Skin of body (tissue), 2 donors: ENCODE results near the gene MRPL48. TPM values are rescaled to one million over a fixed set of nuclear protein-coding genes. Genes with fewer than 3 reads are reported as not detected.
A peak's percentile ranks its signal among the peaks of the same experiment; 100 is the strongest.
"Not testable (repeated sequence)": the region's sequence is repeated elsewhere in the genome, so short reads cannot be mapped to it uniquely, and the experiment has no call there.

ENCODE experiments used
- DNase-seq: peaks from one replicate; lab custom pipeline; 2025; lab: John Stamatoyannopoulos, UW
- total RNA-seq: library from RNA; depleted of rRNA; stranded (reverse); fragments of >200 nt; gene quantifications from one replicate; pipeline ENCODE4 v1.2.3, GENCODE V29; 2014

Gene MRPL48
- total RNA-seq, 1 donor from 2014 or later, result 30.6 TPM

DNA sequence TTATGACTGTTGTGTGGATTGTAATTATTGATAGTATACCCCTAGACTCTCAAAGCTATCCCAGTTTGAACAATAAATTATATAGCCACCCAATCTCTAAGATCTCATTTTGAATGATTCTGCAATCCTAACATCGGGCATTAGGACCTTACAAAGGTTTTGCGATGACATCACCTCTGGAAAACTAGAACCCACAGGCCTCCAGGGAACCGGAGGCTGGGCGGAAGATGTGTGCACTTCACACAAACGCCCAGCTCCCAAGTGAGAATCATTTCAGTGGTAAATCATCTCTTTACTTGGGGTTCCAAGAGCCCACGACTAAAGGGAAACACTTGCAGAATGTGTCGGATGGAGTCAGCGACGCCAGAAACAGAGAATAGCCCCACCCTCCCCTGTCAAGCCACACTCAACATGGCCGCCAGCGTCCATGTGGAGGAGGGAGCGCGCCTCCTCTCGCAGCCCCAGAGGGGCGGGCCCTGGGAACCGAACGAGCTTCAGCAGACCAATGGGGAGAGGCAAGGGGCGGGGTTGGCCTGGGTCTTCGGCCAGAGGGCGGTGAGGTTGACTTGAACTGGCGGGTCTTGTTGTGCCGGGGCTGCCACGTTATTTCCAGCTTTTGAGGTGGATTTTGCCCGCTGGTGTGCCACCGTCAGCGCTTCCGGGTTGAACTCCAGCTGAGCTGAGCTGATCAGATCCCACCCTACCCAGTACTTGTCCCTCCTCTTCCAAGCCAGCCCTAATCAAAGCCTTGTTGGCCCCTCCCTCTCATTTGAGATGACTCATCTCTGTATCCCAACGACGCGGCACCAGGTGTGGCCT, 8.4 kb upstream of the MRPL48 start:
- peak; percentile 99 for DNase-seq

DNA sequence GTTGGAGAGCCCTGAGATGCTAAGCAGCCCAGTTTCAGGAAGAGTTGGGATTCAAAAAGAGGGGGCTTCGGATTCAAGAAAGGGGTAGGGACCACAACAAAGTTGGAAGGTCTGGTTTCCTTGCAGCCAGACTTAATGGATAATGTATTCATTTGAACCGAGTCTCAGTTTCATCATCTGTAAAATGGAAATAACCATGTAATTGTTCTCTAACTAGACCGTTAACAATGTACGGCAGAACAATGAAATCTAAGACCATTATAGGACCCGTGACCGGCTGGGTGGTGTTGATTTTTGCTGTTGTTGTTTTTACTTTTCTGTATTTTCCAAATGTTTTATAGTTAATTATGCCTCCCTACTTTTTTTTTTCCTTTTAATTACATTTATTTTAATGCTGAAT, 6.4 kb upstream of the MRPL48 start:
- DNase-seq, result no peak

DNA sequence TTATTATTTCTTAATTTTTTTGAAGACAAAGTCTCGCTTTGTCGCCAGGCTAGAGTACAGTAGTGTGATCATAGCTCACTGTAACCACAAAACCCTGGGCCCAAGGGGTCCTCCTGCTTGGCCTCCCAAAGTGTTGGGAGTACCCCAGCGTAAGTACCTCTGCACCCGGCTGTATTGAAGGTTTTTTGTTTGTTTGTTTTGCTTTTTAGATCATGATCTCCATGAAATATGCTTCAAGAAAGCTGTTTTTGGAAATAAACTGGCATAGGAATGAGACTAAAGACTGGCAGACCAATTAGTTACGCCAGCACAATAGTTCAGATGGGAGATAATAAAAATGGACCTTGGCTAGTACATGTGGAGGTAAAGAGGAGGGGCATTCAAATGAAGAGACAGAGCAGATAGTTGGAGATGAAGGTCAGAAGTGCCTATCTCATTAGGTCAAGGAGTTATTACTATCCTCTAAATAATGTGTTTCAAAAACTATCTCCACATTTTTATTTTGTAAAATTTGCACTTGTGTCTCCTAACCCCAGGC, 4.1 kb upstream of the MRPL48 start:
- no peak for DNase-seq

GRCh38 chr11:73784080-73784634, 3.5 kb upstream of the MRPL48 start:
- DNase-seq, result no peak

- no peak for DNase-seq
Measured at GRCh38 chr11:73784734-73785133, 2.9 kb upstream of the MRPL48 start.

DNA sequence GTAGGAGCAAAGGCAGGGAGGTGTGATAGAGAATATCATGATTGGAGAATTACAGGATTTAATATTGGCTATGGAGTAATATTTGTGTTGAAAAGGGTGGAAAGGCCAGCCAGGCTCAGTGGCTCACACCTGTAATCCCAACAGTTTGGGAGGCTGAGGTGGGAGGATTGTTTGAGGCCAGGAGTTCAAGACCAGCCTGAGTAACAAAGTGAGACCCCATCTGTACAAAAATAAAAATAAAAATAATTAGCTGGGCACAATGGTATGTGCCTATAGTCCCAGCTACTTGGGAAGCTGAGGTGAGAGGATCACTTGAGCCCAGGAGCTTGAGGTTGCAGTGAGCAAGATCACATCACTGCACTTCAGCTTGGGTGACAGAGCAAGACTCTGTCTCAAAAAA, 2.2 kb upstream of the MRPL48 start:
- not testable (repeated sequence) for DNase-seq

DNA sequence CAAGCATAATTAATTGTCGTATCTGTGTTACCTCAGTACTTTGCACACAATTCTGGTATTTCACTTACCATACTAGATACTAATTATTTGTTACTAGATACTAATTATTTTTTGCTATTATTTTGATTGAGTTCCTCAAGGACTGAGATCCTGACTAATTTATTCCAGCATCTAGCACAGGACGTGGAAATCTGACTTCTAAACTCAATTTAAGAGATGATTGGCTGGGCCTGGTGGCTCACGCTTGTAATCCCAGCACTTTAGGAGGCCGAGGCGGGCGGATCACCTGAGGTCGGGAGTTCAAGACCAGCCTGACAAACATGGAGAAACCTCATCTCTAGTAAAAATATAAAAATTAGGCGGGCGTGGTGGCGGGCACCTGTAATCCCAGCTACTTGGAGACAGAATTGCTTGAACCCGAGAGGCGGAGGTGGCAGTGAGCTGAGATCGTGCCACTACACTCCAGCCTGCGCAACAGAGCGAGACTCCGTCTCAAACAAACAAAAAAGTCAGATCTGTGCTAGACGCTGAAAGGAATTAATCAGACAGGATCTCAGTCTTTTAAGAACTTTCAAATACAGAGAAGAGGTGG, 527 bp upstream of the MRPL48 start:
- DNase-seq, result no peak

- DNase-seq, result no peak
Measured at GRCh38 chr11:73789279-73789670, 1.6 kb downstream of the MRPL48 start.

- no peak for DNase-seq
Measured at GRCh38 chr11:73792584-73792983, 4.9 kb downstream of the MRPL48 start.

DNA sequence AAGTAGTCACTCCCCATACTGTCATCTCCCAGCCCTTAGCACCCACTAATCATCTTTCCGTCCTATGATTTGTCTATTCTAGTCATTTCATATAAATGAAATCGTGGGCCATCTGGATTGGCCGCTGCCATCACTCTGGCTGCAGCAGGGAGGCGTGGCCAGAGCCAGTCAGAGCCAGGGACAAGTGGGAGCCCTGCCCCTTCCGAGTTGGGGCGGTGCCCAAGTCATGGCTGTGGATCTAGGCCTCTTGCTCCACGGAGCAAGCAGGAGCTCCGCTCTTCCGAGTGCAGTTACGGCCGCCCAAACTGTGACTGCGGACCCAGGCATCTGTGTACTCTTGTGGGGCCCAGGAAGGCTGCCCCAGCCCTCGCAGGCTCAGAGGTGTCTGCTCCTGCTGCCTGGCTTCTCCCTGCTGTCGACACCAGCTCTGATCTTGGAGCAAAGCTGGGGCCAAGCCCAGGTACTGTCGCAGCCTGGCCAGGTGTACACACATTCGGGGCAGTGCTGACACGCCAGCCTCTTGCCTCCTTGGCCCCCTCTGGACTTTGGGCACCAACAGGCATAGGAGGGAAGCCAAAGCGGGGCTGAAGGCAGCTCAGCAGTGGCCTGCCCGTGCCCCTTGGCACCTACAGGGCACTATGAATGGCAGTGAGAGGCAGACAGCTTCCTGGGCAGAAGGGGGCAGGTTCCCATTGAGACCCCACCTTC, 8.4 kb downstream of the MRPL48 start:
- no peak for DNase-seq

- DNase-seq, result no peak
Measured at GRCh38 chr11:73797457-73797856, 9.8 kb downstream of the MRPL48 start.

GRCh38 chr11:73800276-73800806, 12.7 kb downstream of the MRPL48 start:
- no peak for DNase-seq

DNA sequence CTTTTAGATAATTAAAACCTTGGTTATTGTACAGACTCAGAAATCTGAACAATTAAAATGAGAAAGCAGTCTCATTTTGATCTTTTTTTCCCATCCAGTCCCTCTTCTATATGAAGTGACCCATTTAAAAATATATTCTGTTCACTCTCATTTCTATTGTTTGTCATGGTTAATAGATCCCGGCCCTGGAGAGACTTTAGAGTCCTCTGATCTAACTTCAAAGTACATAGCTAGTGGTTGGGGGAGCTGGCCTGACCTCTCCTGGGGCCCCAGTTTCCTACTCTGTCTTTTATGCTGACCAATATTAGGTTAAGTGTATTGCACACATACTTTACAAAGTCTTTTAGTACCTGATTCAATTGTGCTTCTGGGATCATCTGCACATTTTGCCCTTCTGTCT, 13.5 kb downstream of the MRPL48 start:
- no peak for DNase-seq

DNA sequence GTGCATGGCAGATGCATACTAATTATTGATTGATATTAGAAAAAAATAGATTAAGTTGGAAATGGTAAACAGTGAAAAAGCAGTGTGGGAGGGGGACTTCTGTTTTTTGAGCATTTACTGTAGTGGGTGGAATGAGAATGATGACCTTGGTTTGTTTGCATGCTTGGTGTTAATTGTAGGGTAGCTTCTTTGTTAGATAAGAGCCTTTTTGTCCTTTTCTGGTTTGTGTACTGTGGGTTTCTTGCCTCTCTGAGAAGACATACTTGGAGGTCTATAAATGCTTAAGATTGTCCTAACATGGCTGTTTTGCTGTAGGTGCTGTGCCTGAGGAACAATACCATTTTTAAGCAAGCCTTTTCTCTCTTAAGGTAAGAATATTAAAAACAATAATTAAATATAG, 17.0 kb downstream of the MRPL48 start:
- DNase-seq, result no peak

DNA sequence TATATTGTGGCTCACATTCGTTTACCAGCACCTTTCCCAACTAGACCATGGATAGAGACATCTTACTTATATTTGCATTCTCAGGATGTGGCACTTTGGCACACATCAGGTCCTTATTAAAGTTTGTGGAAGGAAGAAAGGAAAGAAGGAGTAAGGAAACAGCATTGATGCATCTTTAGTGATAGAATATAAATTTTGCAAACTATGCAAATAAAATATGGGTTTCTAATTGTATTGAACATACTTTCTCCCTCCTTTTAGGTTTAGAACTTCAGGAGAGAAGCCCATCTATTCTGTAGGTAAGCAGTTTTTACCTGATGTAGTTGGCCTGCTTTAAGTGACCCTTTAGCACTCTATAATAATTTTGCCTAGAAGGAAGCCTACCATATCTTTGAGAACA, 20.4 kb downstream of the MRPL48 start:
- no peak for DNase-seq

DNA sequence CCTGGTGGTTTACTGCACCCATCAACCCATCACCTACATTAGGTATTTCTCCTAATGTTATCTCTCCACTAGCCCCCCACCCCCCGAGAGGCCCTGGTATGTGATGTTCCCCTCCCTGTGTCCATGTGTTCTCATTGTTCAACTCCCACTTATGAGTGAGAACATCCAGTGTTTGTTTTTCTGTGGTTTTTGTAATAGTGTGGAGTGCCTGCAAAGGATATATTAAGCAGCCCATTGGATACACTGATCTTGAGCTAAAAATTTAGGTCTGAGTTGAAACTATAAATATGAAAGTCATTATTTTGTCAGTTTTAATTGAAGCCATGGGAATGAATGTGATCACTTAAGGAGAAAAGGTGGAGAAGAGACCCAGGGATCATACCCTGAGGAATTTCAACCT, 23.0 kb downstream of the MRPL48 start:
- DNase-seq, result no peak

- DNase-seq, result no peak
Measured at GRCh38 chr11:73812234-73812633, 24.6 kb downstream of the MRPL48 start.

DNA sequence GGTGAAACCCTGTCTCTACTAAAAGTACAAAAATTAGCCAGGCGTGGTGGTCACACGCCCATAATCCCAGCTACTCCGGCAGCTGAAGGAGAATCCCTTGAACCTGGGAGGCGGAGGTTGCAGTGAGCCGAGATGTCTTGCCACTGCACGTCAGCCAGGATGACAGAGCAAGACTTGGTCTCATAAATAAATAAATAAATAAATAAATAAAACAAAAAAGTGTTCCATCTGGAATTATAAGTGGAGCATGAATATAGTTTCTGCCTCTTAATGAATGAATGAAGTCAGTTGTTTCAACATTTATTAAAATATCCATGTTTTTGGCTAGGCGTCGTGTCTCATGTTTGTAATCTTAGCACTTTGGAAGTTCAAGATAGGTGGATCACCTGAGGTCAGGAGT, 27.1 kb downstream of the MRPL48 start:
- no peak for DNase-seq

- no peak for DNase-seq
Measured at GRCh38 chr11:73818846-73819245, 31.2 kb downstream of the MRPL48 start.

DNA sequence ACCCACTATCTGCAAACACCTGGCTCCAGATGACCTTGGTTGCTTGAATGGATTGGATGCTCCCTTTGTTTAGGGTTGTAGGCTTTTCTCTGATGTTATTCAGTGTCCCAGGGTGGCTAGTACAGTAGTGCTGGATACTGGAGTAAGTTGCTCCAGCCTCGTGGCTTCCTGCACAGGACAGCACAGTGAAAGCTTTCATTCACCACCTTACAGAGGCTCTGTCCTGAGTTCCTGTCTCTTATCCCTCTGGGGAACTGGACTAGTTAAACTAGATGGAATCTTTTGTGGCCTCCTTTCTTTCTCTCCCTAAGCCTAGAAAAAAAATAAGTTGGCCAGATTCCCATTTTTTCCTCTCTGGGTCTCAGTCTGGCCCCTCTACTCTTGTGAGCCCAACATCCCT, 42.6 kb downstream of the MRPL48 start:
- DNase-seq, result no peak

DNA sequence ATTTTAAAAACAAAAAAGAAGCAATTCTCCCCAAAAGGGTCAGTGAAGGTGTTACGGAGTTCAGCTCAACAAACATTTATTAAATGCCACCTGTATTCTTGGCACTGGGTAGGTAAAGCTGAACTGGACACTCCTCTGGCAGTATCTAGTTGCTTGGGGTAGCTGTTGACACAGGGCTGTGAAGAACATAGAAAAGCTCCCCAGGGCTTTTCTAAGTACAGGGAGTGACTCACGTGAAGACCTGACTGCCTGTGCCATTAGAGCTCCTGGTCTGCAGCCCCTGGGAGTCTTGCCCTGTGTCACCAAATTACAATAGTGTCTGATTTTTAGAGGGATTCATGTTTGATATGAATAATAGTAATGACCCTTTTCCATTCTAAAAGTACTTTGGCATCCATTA, 45.4 kb downstream of the MRPL48 start:
- no peak for DNase-seq
